Activated naive CD8-positive, alpha-beta T cell treated with anti-CD3 and anti-CD28 coated beads, Interleukin-2, amount 50 U/mL, for 24 hours (primary cell): ENCODE data around the gene NTRK3.

ENCODE experiments used
- ATAC-seq: fragments of 150-1000 bp; cut with Tn5 transposase; one replicate; pipeline ENCODE4 v1.10.0; 2021
- DNase-seq: peaks from one replicate; pipeline ENCODE4 v3.0.0; 2021
- H3K27ac Mint-ChIP-seq: one replicate; pipeline ENCODE4 v1.8.0; 2021; ENCODE audit warnings: mild to moderate bottlenecking, mixed read lengths
- H3K27me3 Mint-ChIP-seq: one replicate; pipeline ENCODE4 v1.8.0; 2021; ENCODE audit warnings: mixed read lengths
- H3K36me3 Mint-ChIP-seq: one replicate; pipeline ENCODE4 v1.8.0; 2021; ENCODE audit warnings: low read depth, mixed read lengths
- H3K4me1 Mint-ChIP-seq: one replicate; pipeline ENCODE4 v1.8.0; 2021; ENCODE audit warnings: mixed read lengths
- H3K4me3 Mint-ChIP-seq: one replicate; pipeline ENCODE4 v1.8.0; 2021; ENCODE audit warnings: mild to moderate bottlenecking, moderate library complexity, mixed read lengths
- H3K9me3 Mint-ChIP-seq: one replicate; pipeline ENCODE4 v1.8.0; 2021; ENCODE audit warnings: mixed read lengths

The NTRK3 gene

DNA sequence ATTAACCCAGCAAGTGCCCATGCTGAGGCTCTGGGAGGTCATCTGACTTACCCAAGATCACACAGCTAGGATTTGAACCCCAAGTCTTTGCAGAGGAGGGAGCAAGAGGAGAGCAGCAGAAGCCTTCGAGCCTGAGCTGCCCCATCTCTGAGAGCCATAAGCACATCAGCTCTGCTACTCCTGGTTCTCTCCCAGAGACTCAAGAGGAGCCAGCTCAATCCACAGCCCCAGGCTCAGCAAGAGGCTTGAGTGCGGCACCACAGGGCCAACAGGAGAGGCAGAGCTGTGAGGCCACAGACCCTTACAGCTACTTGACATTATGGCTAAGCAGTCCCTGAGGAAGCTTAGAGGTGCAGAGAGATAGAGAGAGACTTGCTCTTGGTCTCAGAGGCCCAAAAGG lies 15.9 kb upstream of the NTRK3 start:
- no peaks in the 10 kb centered on the region for H3K9me3 Mint-ChIP-seq
- no peak overlapping the region for H3K27ac Mint-ChIP-seq
- H3K27me3 Mint-ChIP-seq = peaks cover 6% of the 10 kb centered on the region
- no peaks in the 10 kb centered on the region for H3K4me1 Mint-ChIP-seq
- no peaks in the 10 kb centered on the region for H3K36me3 Mint-ChIP-seq
- no peak for ATAC-seq
- H3K4me3 Mint-ChIP-seq = no peak overlapping the region
- DNase-seq = no peak

GRCh38 chr15:88269356-88270062 lies 13.0 kb upstream of the NTRK3 start:
- no peak for DNase-seq
- H3K4me3 Mint-ChIP-seq = no peak overlapping the region
- peaks cover 11% of the 10 kb centered on the region for H3K27me3 Mint-ChIP-seq
- no peak for ATAC-seq
- no peak overlapping the region for H3K27ac Mint-ChIP-seq
- H3K9me3 Mint-ChIP-seq = no peaks in the 10 kb centered on the region
- no peaks in the 10 kb centered on the region for H3K4me1 Mint-ChIP-seq
- H3K36me3 Mint-ChIP-seq = no peaks in the 10 kb centered on the region

GRCh38 chr15:88267720-88268119 lies 11.2 kb upstream of the NTRK3 start:
- ATAC-seq (no peak), DNase-seq (no peak)
- peaks cover 19% of the 10 kb centered on the region for H3K27me3 Mint-ChIP-seq
- no peaks in the 10 kb centered on the region for H3K36me3 Mint-ChIP-seq
- no peak overlapping the region for H3K27ac Mint-ChIP-seq
- no peaks in the 10 kb centered on the region for H3K4me1 Mint-ChIP-seq
- H3K4me3 Mint-ChIP-seq = no peak overlapping the region
- no peaks in the 10 kb centered on the region for H3K9me3 Mint-ChIP-seq

GRCh38 chr15:88266170-88266569 lies 9.6 kb upstream of the NTRK3 start:
- H3K4me3 Mint-ChIP-seq = no peak overlapping the region
- H3K27me3 Mint-ChIP-seq = peaks cover 22% of the 10 kb centered on the region
- no peaks in the 10 kb centered on the region for H3K9me3 Mint-ChIP-seq
- DNase-seq = no peak
- H3K27ac Mint-ChIP-seq = no peak overlapping the region
- H3K4me1 Mint-ChIP-seq = no peaks in the 10 kb centered on the region
- ATAC-seq = no peak
- no peaks in the 10 kb centered on the region for H3K36me3 Mint-ChIP-seq

- no peak for ATAC-seq
- Mint-ChIP-seq H3K36me3 (no peaks in the 10 kb centered on the region), H3K4me3 (no peak overlapping the region), H3K27me3 (peaks cover 28% of the 10 kb centered on the region), H3K4me1 (no peaks in the 10 kb centered on the region), H3K9me3 (no peaks in the 10 kb centered on the region), H3K27ac (no peak overlapping the region)
- no peak for DNase-seq
These were observed 8.1 kb upstream of the NTRK3 start for GRCh38 chr15:88264622-88265021.

- Mint-ChIP-seq H3K9me3 (no peaks in the 10 kb centered on the region), H3K27ac (no peak overlapping the region), H3K27me3 (peaks cover 52% of the 10 kb centered on the region), H3K36me3 (no peaks in the 10 kb centered on the region), H3K4me1 (peaks cover 6% of the 10 kb centered on the region), H3K4me3 (no peak overlapping the region)
- DNase-seq = no peak
- ATAC-seq = no peak
These were observed 5.5 kb upstream of the NTRK3 start for GRCh38 chr15:88262064-88262463.

- Mint-ChIP-seq H3K9me3 (no peaks in the 10 kb centered on the region), H3K36me3 (no peaks in the 10 kb centered on the region), H3K27me3 (peaks cover 64% of the 10 kb centered on the region), H3K4me1 (peaks cover 18% of the 10 kb centered on the region), H3K4me3 (no peak overlapping the region), H3K27ac (no peak overlapping the region)
- DNase-seq (peak; percentile 34), ATAC-seq (no peak)
These were observed 1.6 kb upstream of the NTRK3 start for GRCh38 chr15:88258093-88258641.

DNA sequence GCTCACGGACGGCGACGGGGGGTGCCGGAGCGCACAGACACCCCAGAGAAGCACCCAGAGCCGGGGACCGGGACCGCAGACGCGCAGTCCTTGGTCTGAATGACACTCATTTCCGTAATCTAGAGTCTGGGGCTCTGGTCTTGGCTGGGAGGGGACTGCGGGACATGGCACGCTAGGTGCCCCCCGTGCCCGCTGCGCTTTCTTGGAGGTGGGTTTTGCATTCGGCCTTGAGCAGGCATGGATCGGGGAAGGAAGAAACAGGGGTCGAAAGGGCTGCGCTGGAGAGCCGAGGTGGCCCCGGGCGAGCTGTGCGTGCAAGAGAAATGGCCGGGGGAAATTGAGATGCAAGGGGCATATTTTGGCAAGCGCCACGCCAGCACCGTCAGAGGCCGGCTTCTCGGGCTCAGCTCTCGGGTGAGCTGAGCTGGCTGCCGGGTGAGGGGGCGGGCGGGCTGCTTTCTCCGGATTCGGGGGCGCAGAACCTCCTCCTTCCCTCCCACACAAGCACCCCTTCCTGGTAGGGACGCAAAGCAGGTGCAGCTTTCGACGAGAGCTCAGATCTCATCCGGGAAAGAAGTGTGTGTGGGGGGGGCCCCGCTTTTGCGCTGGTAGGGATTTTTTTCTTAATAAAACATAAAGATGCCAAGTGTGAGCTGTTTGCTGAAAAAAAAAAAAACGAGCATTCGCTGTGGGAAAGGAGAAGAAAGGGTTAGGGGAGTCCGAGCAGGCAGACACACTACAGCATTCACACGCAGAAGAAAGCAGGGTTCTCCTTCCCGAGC lies 963 bp upstream of the NTRK3 start:
- H3K4me1 Mint-ChIP-seq = peaks cover 18% of the 10 kb centered on the region
- H3K36me3 Mint-ChIP-seq = no peaks in the 10 kb centered on the region
- DNase-seq = no peak
- H3K4me3 Mint-ChIP-seq = peak overlapping the region; percentile 55
- peak; percentile 16 for ATAC-seq
- no peaks in the 10 kb centered on the region for H3K9me3 Mint-ChIP-seq
- peaks cover 70% of the 10 kb centered on the region for H3K27me3 Mint-ChIP-seq
- H3K27ac Mint-ChIP-seq = no peak overlapping the region

GRCh38 chr15:88255484-88256278 lies 858 bp downstream of the NTRK3 start:
- DNase-seq = no peak
- H3K27me3 Mint-ChIP-seq = peaks cover 67% of the 10 kb centered on the region
- peaks cover 18% of the 10 kb centered on the region for H3K4me1 Mint-ChIP-seq
- peak overlapping the region; percentile 55 for H3K4me3 Mint-ChIP-seq
- no peaks in the 10 kb centered on the region for H3K9me3 Mint-ChIP-seq
- H3K36me3 Mint-ChIP-seq = no peaks in the 10 kb centered on the region
- no peak for ATAC-seq
- no peak overlapping the region for H3K27ac Mint-ChIP-seq

DNA sequence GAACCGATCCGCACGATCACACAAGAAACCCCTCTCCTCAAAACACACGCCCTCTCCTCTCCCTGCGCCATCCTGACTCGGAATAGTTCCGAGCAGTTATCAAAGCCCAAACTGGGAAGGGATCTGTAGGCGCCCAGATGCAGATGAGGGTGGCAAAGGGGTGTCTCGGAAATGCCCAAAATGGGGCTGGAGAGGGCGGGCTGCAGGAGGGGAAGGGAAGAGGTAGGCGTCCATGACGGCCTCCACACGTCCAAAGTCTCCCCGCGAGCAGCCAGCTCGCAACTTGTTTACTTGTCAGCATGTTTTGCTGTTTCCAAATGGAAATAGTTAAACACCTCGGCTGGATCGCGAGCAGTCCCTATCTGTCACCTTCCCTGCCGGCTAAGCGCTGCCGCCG lies 1.5 kb downstream of the NTRK3 start:
- H3K36me3 Mint-ChIP-seq = no peaks in the 10 kb centered on the region
- ATAC-seq (no peak), DNase-seq (no peak)
- H3K4me1 Mint-ChIP-seq = peaks cover 18% of the 10 kb centered on the region
- H3K9me3 Mint-ChIP-seq = no peaks in the 10 kb centered on the region
- H3K4me3 Mint-ChIP-seq = peak overlapping the region; percentile 55
- no peak overlapping the region for H3K27ac Mint-ChIP-seq
- peaks cover 63% of the 10 kb centered on the region for H3K27me3 Mint-ChIP-seq

- H3K9me3 Mint-ChIP-seq = no peaks in the 10 kb centered on the region
- DNase-seq (no peak), ATAC-seq (no peak)
- H3K27me3 Mint-ChIP-seq = peaks cover 39% of the 10 kb centered on the region
- no peaks in the 10 kb centered on the region for H3K36me3 Mint-ChIP-seq
- peaks cover 14% of the 10 kb centered on the region for H3K4me1 Mint-ChIP-seq
- no peak overlapping the region for H3K27ac Mint-ChIP-seq
- no peak overlapping the region for H3K4me3 Mint-ChIP-seq
These were observed 4.1 kb downstream of the NTRK3 start for GRCh38 chr15:88252441-88252840.

GRCh38 chr15:88250826-88251225 lies 5.7 kb downstream of the NTRK3 start:
- no peak for ATAC-seq
- Mint-ChIP-seq H3K27me3 (peaks cover 38% of the 10 kb centered on the region), H3K27ac (no peak overlapping the region)

GRCh38 chr15:88249220-88249619 lies 7.3 kb downstream of the NTRK3 start:
- Mint-ChIP-seq H3K4me1 (no peaks in the 10 kb centered on the region), H3K27me3 (peaks cover 34% of the 10 kb centered on the region), H3K36me3 (no peaks in the 10 kb centered on the region), H3K27ac (no peak overlapping the region), H3K9me3 (no peaks in the 10 kb centered on the region), H3K4me3 (no peak overlapping the region)
- ATAC-seq (no peak), DNase-seq (no peak)

More at GRCh38 chr15:88250826-88251225, 5.7 kb downstream of the NTRK3 start:
- no peak for DNase-seq
- Mint-ChIP-seq H3K4me1 (peaks cover 6% of the 10 kb centered on the region), H3K4me3 (no peak overlapping the region), H3K9me3 (no peaks in the 10 kb centered on the region), H3K36me3 (no peaks in the 10 kb centered on the region)

DNA sequence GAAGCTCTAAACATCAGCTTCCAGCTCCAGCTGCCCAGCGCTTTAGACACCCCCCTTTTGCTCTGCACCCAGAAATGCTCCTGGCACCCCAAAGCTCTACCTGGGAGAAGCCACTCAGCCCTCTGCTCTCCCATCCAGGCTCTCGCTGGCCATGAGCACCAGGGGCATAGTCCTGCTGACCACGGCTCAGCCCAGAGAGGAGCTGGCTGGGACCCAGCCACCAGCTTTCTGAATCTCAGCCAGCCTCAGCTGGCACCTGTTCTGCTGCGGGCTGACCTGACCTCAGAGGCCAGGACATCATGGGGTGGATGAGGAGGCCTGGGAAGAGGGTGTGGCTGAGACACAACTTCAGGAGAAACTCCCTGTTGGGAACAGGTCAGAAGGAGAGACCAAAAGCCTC lies 8.6 kb downstream of the NTRK3 start:
- H3K4me1 Mint-ChIP-seq = no peaks in the 10 kb centered on the region
- no peak overlapping the region for H3K27ac Mint-ChIP-seq
- no peaks in the 10 kb centered on the region for H3K36me3 Mint-ChIP-seq
- no peak for ATAC-seq
- no peaks in the 10 kb centered on the region for H3K9me3 Mint-ChIP-seq
- DNase-seq = no peak
- H3K27me3 Mint-ChIP-seq = peaks cover 22% of the 10 kb centered on the region
- no peak overlapping the region for H3K4me3 Mint-ChIP-seq
